ENCODE data around the gene PRKACA.
A peak's percentile ranks its signal among the peaks of the same experiment; 100 is the strongest.
"Not testable (repeated sequence)": the region's sequence is repeated elsewhere in the genome, so short reads cannot be mapped to it uniquely, and the experiment has no call there.

PRKACA gene

GRCh38 chr19:14147797-14148605 lies 30.4 kb upstream of the PRKACA start:
- H3K4me3 ChIP-seq (ENCODE audit: extremely low read depth, insufficient read depth, low read length, poor library complexity, severe bottlenecking): no peak overlapping the region
- peak overlapping the region; percentile 10 for H3K27ac ChIP-seq (ENCODE audit: low read depth, low read length, severe bottlenecking)
- WGBS, 2 experiments (ENCODE audit: insufficient coverage in 2 of 2): 72% methylated on average over 13 to 19 of the region's 20 CpGs
- peaks cover 10% of the 10 kb centered on the region for H3K4me1 ChIP-seq (ENCODE audit: control insufficient read depth, insufficient read depth, low read length, poor library complexity, severe bottlenecking)
- H3K36me3 ChIP-seq (ENCODE audit: control insufficient read depth, insufficient read depth, low read length): peaks cover 12% of the 10 kb centered on the region
- no peaks in the 10 kb centered on the region for H3K9me3 ChIP-seq (ENCODE audit: control insufficient read depth, low read length)

GRCh38 chr19:14146789-14147216 lies 29.2 kb upstream of the PRKACA start:
- H3K36me3 ChIP-seq (ENCODE audit: control insufficient read depth, insufficient read depth, low read length): no peaks in the 10 kb centered on the region
- H3K9me3 ChIP-seq (ENCODE audit: control insufficient read depth, low read length): no peaks in the 10 kb centered on the region
- 80% methylated on average over 6 to 7 of the region's 7 CpGs for WGBS, 2 experiments (ENCODE audit: insufficient coverage in 2 of 2)
- no peak overlapping the region for H3K27ac ChIP-seq (ENCODE audit: low read depth, low read length, severe bottlenecking)
- no peak overlapping the region for H3K4me3 ChIP-seq (ENCODE audit: extremely low read depth, insufficient read depth, low read length, poor library complexity, severe bottlenecking)
- peaks cover 10% of the 10 kb centered on the region for H3K4me1 ChIP-seq (ENCODE audit: control insufficient read depth, insufficient read depth, low read length, poor library complexity, severe bottlenecking)

- H3K4me1 ChIP-seq (ENCODE audit: control insufficient read depth, insufficient read depth, low read length, poor library complexity, severe bottlenecking); H3K27ac ChIP-seq (ENCODE audit: low read depth, low read length, severe bottlenecking); H3K4me3 ChIP-seq (ENCODE audit: extremely low read depth, insufficient read depth, low read length, poor library complexity, severe bottlenecking); H3K9me3 ChIP-seq (ENCODE audit: control insufficient read depth, low read length); H3K36me3 ChIP-seq (ENCODE audit: control insufficient read depth, insufficient read depth, low read length): not testable (repeated sequence)
- 87 to 92% methylated on average over 7 to 8 of the region's 10 CpGs for WGBS, 2 experiments (ENCODE audit: insufficient coverage in 2 of 2)
Measured at GRCh38 chr19:14146169-14146568, 28.6 kb upstream of the PRKACA start.

- 87 to 91% methylated on average over 5 to 6 of the region's 6 CpGs for WGBS, 2 experiments (ENCODE audit: insufficient coverage in 2 of 2)
- Histone ChIP-seq H3K9me3 (ENCODE audit: control insufficient read depth, low read length) (no peaks in the 10 kb centered on the region), H3K27ac (ENCODE audit: low read depth, low read length, severe bottlenecking) (no peak overlapping the region), H3K36me3 (ENCODE audit: control insufficient read depth, insufficient read depth, low read length) (no peaks in the 10 kb centered on the region), H3K4me3 (ENCODE audit: extremely low read depth, insufficient read depth, low read length, poor library complexity, severe bottlenecking) (no peak overlapping the region), H3K4me1 (ENCODE audit: control insufficient read depth, insufficient read depth, low read length, poor library complexity, severe bottlenecking) (peaks cover 10% of the 10 kb centered on the region)
Measured at GRCh38 chr19:14145381-14145780, 27.8 kb upstream of the PRKACA start.

DNA sequence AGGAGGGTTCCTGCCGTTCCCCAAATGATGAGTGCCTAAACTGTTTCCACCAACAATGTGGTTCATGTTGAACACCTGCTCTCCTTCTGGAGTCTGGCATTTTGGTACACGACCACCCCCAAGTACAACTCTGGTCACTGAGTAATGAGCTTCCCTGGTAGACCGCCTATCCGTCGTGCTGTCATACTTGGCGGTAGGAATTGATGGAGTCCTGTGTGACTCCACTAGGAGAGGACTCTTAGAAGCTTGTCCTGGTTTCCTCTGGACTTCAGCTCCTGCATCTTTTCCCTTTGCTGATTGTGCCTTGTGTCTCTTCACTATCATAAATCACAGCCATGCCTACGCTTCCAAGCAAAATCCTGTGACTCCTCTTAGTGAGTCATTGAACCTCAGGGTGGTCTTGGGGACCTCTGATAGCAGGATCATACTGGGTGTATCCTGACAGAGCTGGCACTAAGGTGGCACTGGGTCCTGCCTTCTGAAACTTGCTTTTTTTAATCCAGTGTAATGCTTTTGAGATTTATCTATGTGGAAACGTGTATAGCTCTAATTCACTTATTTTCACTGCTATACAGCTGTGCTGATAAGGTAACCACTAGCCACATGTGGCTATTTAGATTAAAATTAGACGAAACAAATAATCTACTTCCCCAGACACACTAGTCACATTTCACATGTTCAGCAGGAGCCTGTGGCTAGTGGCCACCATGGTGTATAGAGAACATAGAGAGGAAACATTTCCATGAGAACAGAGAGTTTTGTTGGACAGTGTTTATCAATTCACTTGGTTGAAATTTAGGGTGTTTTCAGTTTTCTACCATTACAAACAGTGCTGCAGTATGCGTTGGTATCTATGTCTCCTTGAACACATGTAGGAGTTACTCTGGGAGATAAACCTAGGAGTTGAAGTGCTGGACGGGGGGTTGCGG lies 25.0 kb upstream of the PRKACA start:
- peaks cover 19% of the 10 kb centered on the region for H3K4me1 ChIP-seq (ENCODE audit: control insufficient read depth, insufficient read depth, low read length, poor library complexity, severe bottlenecking)
- H3K27ac ChIP-seq (ENCODE audit: low read depth, low read length, severe bottlenecking): no peak overlapping the region
- 93 to 98% methylated on average over 9 to 10 of the region's 12 CpGs for WGBS, 2 experiments (ENCODE audit: insufficient coverage in 2 of 2)
- no peak overlapping the region for H3K4me3 ChIP-seq (ENCODE audit: extremely low read depth, insufficient read depth, low read length, poor library complexity, severe bottlenecking)
- H3K9me3 ChIP-seq (ENCODE audit: control insufficient read depth, low read length): no peaks in the 10 kb centered on the region
- H3K36me3 ChIP-seq (ENCODE audit: control insufficient read depth, insufficient read depth, low read length): no peaks in the 10 kb centered on the region

GRCh38 chr19:14141041-14141440 lies 23.5 kb upstream of the PRKACA start:
- Histone ChIP-seq H3K27ac (ENCODE audit: low read depth, low read length, severe bottlenecking) (no peak overlapping the region), H3K36me3 (ENCODE audit: control insufficient read depth, insufficient read depth, low read length) (no peaks in the 10 kb centered on the region), H3K4me3 (ENCODE audit: extremely low read depth, insufficient read depth, low read length, poor library complexity, severe bottlenecking) (no peak overlapping the region), H3K4me1 (ENCODE audit: control insufficient read depth, insufficient read depth, low read length, poor library complexity, severe bottlenecking) (peaks cover 19% of the 10 kb centered on the region), H3K9me3 (ENCODE audit: control insufficient read depth, low read length) (no peaks in the 10 kb centered on the region)
- WGBS, 2 experiments (ENCODE audit: insufficient coverage in 2 of 2): 96 to 100% methylated on average over 4 to 7 of the region's 8 CpGs

GRCh38 chr19:14139944-14140343 lies 22.4 kb upstream of the PRKACA start:
- Histone ChIP-seq H3K9me3 (ENCODE audit: control insufficient read depth, low read length) (no peaks in the 10 kb centered on the region), H3K4me1 (ENCODE audit: control insufficient read depth, insufficient read depth, low read length, poor library complexity, severe bottlenecking) (peaks cover 19% of the 10 kb centered on the region), H3K4me3 (ENCODE audit: extremely low read depth, insufficient read depth, low read length, poor library complexity, severe bottlenecking) (no peak overlapping the region), H3K36me3 (ENCODE audit: control insufficient read depth, insufficient read depth, low read length) (no peaks in the 10 kb centered on the region), H3K27ac (ENCODE audit: low read depth, low read length, severe bottlenecking) (peak overlapping the region; percentile 49)
- 91 to 92% methylated on average over 6 of the region's 9 CpGs for WGBS, 2 experiments (ENCODE audit: insufficient coverage in 2 of 2)

DNA sequence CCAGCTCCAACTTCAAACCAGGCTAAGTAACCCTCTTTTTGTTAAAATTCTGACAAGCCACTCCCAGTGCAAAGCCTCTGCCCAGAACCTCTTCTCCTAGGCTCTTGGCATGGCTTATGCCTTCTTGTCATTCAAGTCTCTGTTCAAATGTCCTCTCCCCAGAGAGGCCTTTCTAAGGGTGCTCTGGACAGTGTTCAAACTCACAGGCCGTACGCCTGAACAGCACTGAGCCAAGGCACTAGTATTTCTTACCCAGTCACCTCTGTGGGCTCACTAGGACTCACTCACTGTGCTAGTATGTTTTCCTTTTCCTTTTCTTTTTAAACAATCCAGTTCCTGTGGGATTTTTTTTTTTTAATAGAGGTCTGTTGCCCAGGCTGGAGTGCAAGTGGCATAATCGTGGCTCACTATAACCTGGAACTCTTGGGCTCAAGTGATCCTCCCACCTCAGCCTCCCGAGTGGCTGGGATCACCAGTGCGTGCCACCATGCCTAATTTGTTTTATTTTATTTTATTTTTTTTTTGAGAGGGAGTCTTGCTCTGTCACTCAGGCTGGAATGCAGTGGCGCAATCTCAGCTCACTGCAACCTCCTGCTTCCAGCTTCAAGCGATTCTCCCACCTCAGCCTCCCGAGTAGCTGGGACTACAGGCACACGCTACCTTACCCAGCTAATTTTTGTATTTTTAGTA lies 21.2 kb upstream of the PRKACA start:
- H3K4me1 ChIP-seq (ENCODE audit: control insufficient read depth, insufficient read depth, low read length, poor library complexity, severe bottlenecking): peaks cover 19% of the 10 kb centered on the region
- 94 to 95% methylated on average over 4 of the region's 9 CpGs for WGBS, 2 experiments (ENCODE audit: insufficient coverage in 2 of 2)
- no peaks in the 10 kb centered on the region for H3K36me3 ChIP-seq (ENCODE audit: control insufficient read depth, insufficient read depth, low read length)
- H3K9me3 ChIP-seq (ENCODE audit: control insufficient read depth, low read length): no peaks in the 10 kb centered on the region
- no peak overlapping the region for H3K4me3 ChIP-seq (ENCODE audit: extremely low read depth, insufficient read depth, low read length, poor library complexity, severe bottlenecking)
- peak overlapping the region; percentile 29 for H3K27ac ChIP-seq (ENCODE audit: low read depth, low read length, severe bottlenecking)

GRCh38 chr19:14136509-14137281 lies 19.1 kb upstream of the PRKACA start, which contains the start of gene ASF1B:
Gene ASF1B (minus strand): TSS chr19:14136589. CDS start chr19:14136456, 133 bp downstream.
- 0% methylated on average over 57 to 63 of the region's 78 CpGs for WGBS, 2 experiments (ENCODE audit: insufficient coverage in 2 of 2)
- no peaks in the 10 kb centered on the region for H3K36me3 ChIP-seq (ENCODE audit: control insufficient read depth, insufficient read depth, low read length)

More at GRCh38 chr19:14136509-14137281, 19.1 kb upstream of the PRKACA start, which contains the start of gene ASF1B:
- Histone ChIP-seq H3K27ac (ENCODE audit: low read depth, low read length, severe bottlenecking) (peak within 1 kb of the TSS; percentile 92), H3K4me1 (ENCODE audit: control insufficient read depth, insufficient read depth, low read length, poor library complexity, severe bottlenecking) (peaks cover 19% of the 10 kb centered on the region), H3K9me3 (ENCODE audit: control insufficient read depth, low read length) (no peaks in the 10 kb centered on the region), H3K4me3 (ENCODE audit: extremely low read depth, insufficient read depth, low read length, poor library complexity, severe bottlenecking) (peak within 1 kb of the TSS; percentile 77)

Data from mesodermal cell (in vitro differentiated cells).